ENCODE measurements around the gene PROKR2. TPM values are rescaled to one million over a fixed set of nuclear protein-coding genes. Genes with fewer than 3 reads are reported as not detected.

Gene PROKR2
- not detected for polyA plus RNA-seq (2013)

DNA sequence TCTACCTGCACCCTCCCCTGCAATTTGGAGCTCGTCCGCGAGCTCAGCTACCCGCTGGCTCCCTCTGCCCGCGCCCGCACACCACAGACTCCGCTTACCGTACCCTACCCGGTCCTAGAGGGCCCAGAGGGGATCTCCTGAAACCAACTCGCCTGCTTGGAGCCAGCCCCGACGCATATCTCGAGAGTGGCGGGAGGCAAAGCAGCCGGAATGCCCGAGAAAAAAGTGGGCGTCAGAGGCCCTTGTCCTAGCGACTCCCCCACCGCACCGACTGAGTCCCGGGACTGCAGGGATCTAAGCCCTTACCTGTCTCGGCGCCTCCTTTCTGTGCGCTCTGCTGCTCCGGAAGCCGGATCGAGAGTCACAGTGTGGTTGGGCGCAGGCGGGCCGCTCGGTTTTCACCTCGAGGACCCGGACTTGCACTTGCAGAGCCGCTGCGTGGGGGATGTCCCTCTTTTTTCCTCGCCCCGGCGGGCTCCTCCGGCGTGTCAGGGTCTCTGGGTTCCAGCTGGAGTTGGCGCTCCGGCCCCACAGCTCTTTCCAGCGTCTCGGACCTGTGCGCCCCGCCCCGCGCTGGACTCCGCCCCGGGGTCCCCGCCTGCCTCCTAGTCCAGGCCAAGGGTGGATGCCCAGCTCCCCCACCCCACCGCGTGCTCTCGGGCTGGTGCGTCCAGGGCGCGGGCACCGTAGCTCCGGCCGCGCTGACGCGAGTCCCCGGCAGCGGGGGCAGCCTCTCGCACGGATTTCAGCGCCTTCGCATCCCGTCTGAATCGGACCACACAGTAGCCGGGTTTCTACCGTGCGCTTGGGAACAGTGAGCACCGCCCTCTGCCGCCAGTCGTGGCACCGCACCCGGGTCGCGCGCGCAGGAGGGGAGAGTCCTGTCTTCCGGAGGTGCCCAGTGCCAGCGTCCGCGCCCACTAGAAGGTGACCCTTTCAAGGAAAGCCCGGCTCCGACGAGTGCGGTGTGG, at the start of gene PROKR2:
Gene PROKR2 (minus strand): TSS at position 767 of the 971 bp plus-strand sequence. CDS start 2,585 bp downstream, outside the sequence.
- Histone ChIP-seq H3K36me3 (ENCODE audit: control insufficient read depth in 4 of 4, insufficient read depth in 4 of 4, low read length in 3 of 4) (no peaks in the 10 kb centered on the region), H3K9me3 (ENCODE audit: control extremely low read depth in 1 of 5, control insufficient read depth in 4 of 5, insufficient read depth in 2 of 5, low read depth in 1 of 5, low read length in 4 of 5) (peaks cover 0 to 10% (median 0%) of the 10 kb centered on the region in 5 experiments), H3K4me1 (ENCODE audit: control extremely low read depth in 1 of 4, control insufficient read depth in 4 of 4, insufficient read depth in 4 of 4, low read length in 3 of 4) (peaks cover 0 to 16% (median 9%) of the 10 kb centered on the region in 4 experiments), H3K27me3 (replicated peaks in 2 of 5; ENCODE audit: control insufficient read depth in 4 of 5, insufficient read depth in 5 of 5, low read length in 4 of 5) (peaks cover 0 to 83% (median 30%) of the 10 kb centered on the region in 5 experiments), H3K27ac (ENCODE audit: insufficient read depth in 1 of 2, low read depth in 1 of 2, low read length in 2 of 2, poor library complexity in 1 of 2, severe bottlenecking in 2 of 2) (no peak within 1 kb of the TSS), H3K4me3 (ENCODE audit: control insufficient read depth in 1 of 7, extremely low read depth in 1 of 7, insufficient read depth in 4 of 7, low read depth in 2 of 7, low read length in 6 of 7) (peak within 1 kb of the TSS in 5 of 7 experiments; percentile 29 to 66 (median 54))
- peak; percentile 29 to 45 (median 32) for DNase-seq
- under 1% methylated on average over 82 of the region's 92 CpGs for WGBS (ENCODE audit: insufficient coverage)
- CTCF ChIA-PET: no interaction called here
- POLR2A ChIA-PET: no interaction called here

DNA sequence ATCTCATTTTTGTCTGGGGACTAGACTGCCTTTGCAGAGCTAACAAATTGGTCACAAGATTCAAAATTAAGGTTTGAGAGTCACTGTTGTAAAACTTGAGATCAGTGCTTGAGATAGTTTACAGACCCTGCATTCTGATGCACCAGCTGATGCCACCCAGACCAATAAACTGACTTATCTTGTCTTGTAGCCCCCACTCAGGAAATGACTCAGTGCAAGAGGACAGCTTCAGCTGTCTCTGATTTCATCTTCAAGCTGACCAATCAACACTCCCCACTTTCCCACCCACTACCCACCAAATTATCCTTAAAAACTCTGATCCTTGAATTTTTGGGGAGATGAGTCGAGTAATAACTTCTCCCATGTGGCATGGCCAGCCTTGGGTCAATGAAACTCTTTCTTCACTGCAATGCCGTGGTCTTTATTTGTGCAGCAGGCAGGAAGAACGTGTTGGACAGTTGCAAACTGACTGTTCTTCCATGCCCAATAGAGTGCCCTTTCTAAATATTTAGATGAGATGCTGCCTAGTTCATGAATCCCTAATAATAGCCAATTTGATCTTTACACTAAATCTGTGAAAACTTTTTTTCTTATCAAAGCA, 48.3 kb upstream of the PROKR2 start:
- WGBS (ENCODE audit: insufficient coverage): 89% methylated on average over 3 of the region's 3 CpGs
- no peaks in the 10 kb centered on the region for H3K4me1 ChIP-seq (ENCODE audit: control extremely low read depth in 1 of 4, control insufficient read depth in 4 of 4, insufficient read depth in 4 of 4, low read length in 3 of 4)
- H3K36me3 ChIP-seq (ENCODE audit: control insufficient read depth in 4 of 4, insufficient read depth in 4 of 4, low read length in 3 of 4): no peaks in the 10 kb centered on the region
- POLR2A ChIA-PET: no interaction called here
- H3K27ac ChIP-seq (ENCODE audit: insufficient read depth in 1 of 2, low read depth in 1 of 2, low read length in 2 of 2, poor library complexity in 1 of 2, severe bottlenecking in 2 of 2): no peak overlapping the region
- H3K9me3 ChIP-seq (ENCODE audit: control extremely low read depth in 1 of 5, control insufficient read depth in 4 of 5, insufficient read depth in 2 of 5, low read depth in 1 of 5, low read length in 4 of 5): peaks cover 0 to 22% (median 4%) of the 10 kb centered on the region in 5 experiments
- CTCF ChIA-PET: no interaction called here
- no peak for DNase-seq
- no peak overlapping the region for H3K4me3 ChIP-seq (ENCODE audit: control insufficient read depth in 1 of 7, extremely low read depth in 1 of 7, insufficient read depth in 4 of 7, low read depth in 2 of 7, low read length in 6 of 7)
- H3K27me3 ChIP-seq (replicated peaks in 2 of 5; ENCODE audit: control insufficient read depth in 4 of 5, insufficient read depth in 5 of 5, low read length in 4 of 5): peaks cover 0 to 3% (median 0%) of the 10 kb centered on the region in 5 experiments

DNA sequence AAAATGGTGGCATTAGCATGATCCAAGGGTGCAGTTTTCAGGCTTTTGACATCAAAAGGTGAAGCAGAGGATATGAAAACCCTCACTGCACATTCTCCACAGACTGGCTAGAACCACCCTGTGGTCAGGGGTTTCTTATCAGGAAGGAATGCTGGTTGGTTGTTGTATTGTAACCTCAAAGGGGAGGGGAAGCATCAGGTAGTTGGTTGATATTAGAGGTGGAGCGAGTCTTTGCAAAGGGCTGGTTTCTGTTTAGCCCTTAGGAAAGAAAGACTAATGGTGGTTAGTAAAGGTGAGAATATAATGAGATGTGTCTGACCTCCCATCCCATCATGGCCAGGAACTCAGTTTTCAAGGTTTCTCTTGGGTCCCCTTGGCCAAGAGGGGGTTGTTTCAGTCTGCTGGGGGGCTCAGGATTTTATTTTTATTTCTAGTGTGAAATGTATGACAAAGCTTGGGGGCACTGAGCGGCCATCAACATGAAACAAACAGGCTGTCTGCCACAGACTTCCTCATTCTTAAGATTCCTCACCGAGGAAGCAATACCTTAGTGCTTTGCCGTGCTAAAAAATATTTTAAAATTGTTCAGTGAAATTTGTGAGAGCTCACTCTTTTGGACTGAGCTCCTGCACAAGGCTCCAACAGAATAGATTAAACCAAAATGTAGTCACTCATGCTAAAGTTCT, 47.5 kb upstream of the PROKR2 start:
- no peak overlapping the region for H3K27ac ChIP-seq (ENCODE audit: insufficient read depth in 1 of 2, low read depth in 1 of 2, low read length in 2 of 2, poor library complexity in 1 of 2, severe bottlenecking in 2 of 2)
- H3K9me3 ChIP-seq (ENCODE audit: control extremely low read depth in 1 of 5, control insufficient read depth in 4 of 5, insufficient read depth in 2 of 5, low read depth in 1 of 5, low read length in 4 of 5): peaks cover 0 to 24% (median 4%) of the 10 kb centered on the region in 5 experiments
- H3K36me3 ChIP-seq (ENCODE audit: control insufficient read depth in 4 of 4, insufficient read depth in 4 of 4, low read length in 3 of 4): no peaks in the 10 kb centered on the region
- ChIA-PET POLR2A (no interaction called here), CTCF (no interaction called here)
- 50% methylated on average over 1 of the region's 4 CpGs for WGBS (ENCODE audit: insufficient coverage)
- DNase-seq: peak in 2 of 3 donors; percentile 20 to 21
- no peak overlapping the region for H3K4me3 ChIP-seq (ENCODE audit: control insufficient read depth in 1 of 7, extremely low read depth in 1 of 7, insufficient read depth in 4 of 7, low read depth in 2 of 7, low read length in 6 of 7)
- no peaks in the 10 kb centered on the region for H3K4me1 ChIP-seq (ENCODE audit: control extremely low read depth in 1 of 4, control insufficient read depth in 4 of 4, insufficient read depth in 4 of 4, low read length in 3 of 4)
- H3K27me3 ChIP-seq (replicated peaks in 2 of 5; ENCODE audit: control insufficient read depth in 4 of 5, insufficient read depth in 5 of 5, low read length in 4 of 5): peaks cover 0 to 3% (median 0%) of the 10 kb centered on the region in 5 experiments

DNA sequence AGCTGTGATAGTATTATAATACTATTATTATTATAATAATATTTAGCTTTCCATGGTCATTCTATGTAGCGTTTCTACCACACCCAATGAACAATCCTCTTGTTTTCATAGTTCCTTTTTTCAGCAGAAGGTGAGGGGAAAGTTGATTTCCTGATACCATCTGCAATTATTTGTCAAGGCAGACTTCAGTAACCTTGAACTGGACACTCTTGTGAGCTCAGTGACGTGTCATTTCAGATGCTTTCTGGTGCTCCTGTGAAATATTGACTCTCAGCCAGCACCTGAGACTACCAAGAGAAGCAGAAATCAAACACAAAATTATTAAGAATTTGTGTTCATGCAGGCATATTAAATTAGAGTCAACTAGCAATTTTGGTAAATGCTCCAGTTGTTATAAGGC, 46.0 kb upstream of the PROKR2 start:
- no peaks in the 10 kb centered on the region for H3K4me1 ChIP-seq (ENCODE audit: control extremely low read depth in 1 of 4, control insufficient read depth in 4 of 4, insufficient read depth in 4 of 4, low read length in 3 of 4)
- no peak overlapping the region for H3K4me3 ChIP-seq (ENCODE audit: control insufficient read depth in 1 of 7, extremely low read depth in 1 of 7, insufficient read depth in 4 of 7, low read depth in 2 of 7, low read length in 6 of 7)
- ChIA-PET CTCF (no interaction called here), POLR2A (no interaction called here)
- H3K36me3 ChIP-seq (ENCODE audit: control insufficient read depth in 4 of 4, insufficient read depth in 4 of 4, low read length in 3 of 4): no peaks in the 10 kb centered on the region
- H3K27me3 ChIP-seq (replicated peaks in 2 of 5; ENCODE audit: control insufficient read depth in 4 of 5, insufficient read depth in 5 of 5, low read length in 4 of 5): peaks cover 0 to 3% (median 0%) of the 10 kb centered on the region in 5 experiments
- no peak for DNase-seq
- WGBS (ENCODE audit: insufficient coverage): no CpG with 5 or more reads among the region's 2 CpGs
- peaks cover 0 to 25% (median 4%) of the 10 kb centered on the region in 5 experiments for H3K9me3 ChIP-seq (ENCODE audit: control extremely low read depth in 1 of 5, control insufficient read depth in 4 of 5, insufficient read depth in 2 of 5, low read depth in 1 of 5, low read length in 4 of 5)
- H3K27ac ChIP-seq (ENCODE audit: insufficient read depth in 1 of 2, low read depth in 1 of 2, low read length in 2 of 2, poor library complexity in 1 of 2, severe bottlenecking in 2 of 2): no peak overlapping the region

DNA sequence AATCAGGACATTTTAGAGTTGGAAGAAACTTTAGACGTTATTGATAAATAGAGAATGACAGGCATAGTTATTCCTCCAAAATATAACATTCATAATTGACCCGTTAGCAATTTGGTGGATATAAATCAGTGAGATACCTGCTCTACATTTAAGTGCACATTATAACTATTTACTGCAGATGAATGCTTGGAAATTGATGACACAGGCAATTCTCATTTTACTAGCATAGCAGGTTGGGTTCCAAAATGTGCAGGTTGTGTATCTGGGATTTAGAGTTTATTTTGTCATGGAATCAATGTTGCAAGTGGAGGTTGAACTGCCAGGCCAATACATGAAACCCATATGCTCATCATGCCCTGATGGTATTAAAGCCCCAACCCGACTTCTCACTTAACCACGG, 44.4 kb upstream of the PROKR2 start:
- no peaks in the 10 kb centered on the region for H3K4me1 ChIP-seq (ENCODE audit: control extremely low read depth in 1 of 4, control insufficient read depth in 4 of 4, insufficient read depth in 4 of 4, low read length in 3 of 4)
- H3K27ac ChIP-seq (ENCODE audit: insufficient read depth in 1 of 2, low read depth in 1 of 2, low read length in 2 of 2, poor library complexity in 1 of 2, severe bottlenecking in 2 of 2): no peak overlapping the region
- POLR2A ChIA-PET: no interaction called here
- H3K27me3 ChIP-seq (replicated peaks in 2 of 5; ENCODE audit: control insufficient read depth in 4 of 5, insufficient read depth in 5 of 5, low read length in 4 of 5): peaks cover 0 to 3% (median 0%) of the 10 kb centered on the region in 5 experiments
- DNase-seq: no peak
- no peaks in the 10 kb centered on the region for H3K36me3 ChIP-seq (ENCODE audit: control insufficient read depth in 4 of 4, insufficient read depth in 4 of 4, low read length in 3 of 4)
- CTCF ChIA-PET: no interaction called here
- peaks cover 0 to 18% (median 4%) of the 10 kb centered on the region in 5 experiments for H3K9me3 ChIP-seq (ENCODE audit: control extremely low read depth in 1 of 5, control insufficient read depth in 4 of 5, insufficient read depth in 2 of 5, low read depth in 1 of 5, low read length in 4 of 5)
- H3K4me3 ChIP-seq (ENCODE audit: control insufficient read depth in 1 of 7, extremely low read depth in 1 of 7, insufficient read depth in 4 of 7, low read depth in 2 of 7, low read length in 6 of 7): no peak overlapping the region
- 71% methylated on average over 2 of the region's 4 CpGs for WGBS (ENCODE audit: insufficient coverage)

DNA sequence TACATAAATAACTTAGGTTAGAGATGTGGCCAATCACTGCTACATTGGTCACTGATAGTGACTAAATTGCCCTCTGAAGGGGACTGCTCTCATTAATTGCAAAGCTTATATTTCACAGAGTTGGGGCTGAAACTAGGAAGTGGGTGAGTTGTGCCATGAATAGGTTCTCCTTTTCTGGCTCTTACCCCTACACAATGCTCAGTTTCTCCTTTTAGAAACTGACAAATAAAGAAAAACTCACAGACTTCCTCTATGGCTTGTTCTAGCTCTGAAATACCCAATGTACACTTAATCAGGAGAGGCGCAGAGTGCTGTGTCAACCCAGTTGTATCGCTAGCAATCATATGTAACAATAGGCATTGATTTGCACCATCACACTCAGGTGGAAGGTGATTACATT, 41.2 kb upstream of the PROKR2 start:
- ChIA-PET CTCF (no interaction called here), POLR2A (no interaction called here)
- Histone ChIP-seq H3K4me1 (ENCODE audit: control extremely low read depth in 1 of 4, control insufficient read depth in 4 of 4, insufficient read depth in 4 of 4, low read length in 3 of 4) (no peaks in the 10 kb centered on the region), H3K27me3 (replicated peaks in 2 of 5; ENCODE audit: control insufficient read depth in 4 of 5, insufficient read depth in 5 of 5, low read length in 4 of 5) (peaks cover 0 to 3% (median 0%) of the 10 kb centered on the region in 5 experiments), H3K9me3 (ENCODE audit: control extremely low read depth in 1 of 5, control insufficient read depth in 4 of 5, insufficient read depth in 2 of 5, low read depth in 1 of 5, low read length in 4 of 5) (peaks cover 0 to 7% (median 0%) of the 10 kb centered on the region in 5 experiments), H3K27ac (ENCODE audit: insufficient read depth in 1 of 2, low read depth in 1 of 2, low read length in 2 of 2, poor library complexity in 1 of 2, severe bottlenecking in 2 of 2) (no peak overlapping the region), H3K36me3 (ENCODE audit: control insufficient read depth in 4 of 4, insufficient read depth in 4 of 4, low read length in 3 of 4) (no peaks in the 10 kb centered on the region), H3K4me3 (ENCODE audit: control insufficient read depth in 1 of 7, extremely low read depth in 1 of 7, insufficient read depth in 4 of 7, low read depth in 2 of 7, low read length in 6 of 7) (no peak overlapping the region)
- no CpG with 5 or more reads among the region's 2 CpGs for WGBS (ENCODE audit: insufficient coverage)
- DNase-seq: no peak
